H1 (cell line): ENCODE measurements around the gene DSTN.

Experiments
- ASH2L ChIP-seq: fragments of 200-600, 300-600 bp; sonication (generic); IDR thresholded peaks from one replicate; pipeline ENCODE4 v1.7.1; 2017; ENCODE audit warnings: low read length
- CEBPB ChIP-seq: IDR thresholded peaks from 2 replicates; pipeline ENCODE4 v1.6.1; 2012; ENCODE audit warnings: low read depth, low read length
- CHD1 ChIP-seq: IDR thresholded peaks from 2 replicates; pipeline ENCODE4 v1.6.1; 2012; ENCODE audit warnings: low read depth, low read length, improper control_type of control experiment
- CTCF ChIP-seq, 3 experiments: IDR thresholded peaks; 1 replicate in 2 of 3; 2 replicates in 1 of 3; pipeline versions ENCODE4 v1.5.1 to v1.6.1; 2011; ENCODE audit warnings: low read length in 3 of 3, mild to moderate bottlenecking in 3 of 3, inconsistent platforms in 2 of 3, low read depth in 1 of 3, moderate library complexity in 1 of 3; ENCODE audit not compliant: insufficient read depth in 1 of 3; ENCODE audit errors: control extremely low read depth in 1 of 3
- JUN ChIP-seq: IDR thresholded peaks from 2 replicates; pipeline ENCODE4 v1.6.1; 2011; ENCODE audit warnings: low read depth, mild to moderate bottlenecking, improper control_type of control experiment, low read length
- POLR2A ChIP-seq, 2 experiments: IDR thresholded peaks; 1 replicate in 1 of 2; 2 replicates in 1 of 2; pipeline ENCODE4 v1.6.1; 2011; ENCODE audit warnings: low read depth in 2 of 2, low read length in 2 of 2, mild to moderate bottlenecking in 2 of 2; ENCODE audit errors: control extremely low read depth in 1 of 2
- SIRT6 ChIP-seq: IDR thresholded peaks from one replicate; pipeline ENCODE4 v1.7.1; 2012; ENCODE audit warnings: low read length, inconsistent platforms
- SP1 ChIP-seq: IDR thresholded peaks from 2 replicates; pipeline ENCODE4 v1.6.1; 2011; ENCODE audit warnings: low read depth, low read length
- SRF ChIP-seq: IDR thresholded peaks from 2 replicates; pipeline ENCODE4 v1.6.1; 2011; ENCODE audit warnings: mild to moderate bottlenecking, low read depth, low read length, moderate library complexity

GRCh38 chr20:17524560-17524959 is 45.3 kb upstream of the DSTN start:
- TF ChIP-seq CTCF (IDR thresholded peaks at IDR 0.05; ENCODE audit: control extremely low read depth in 1 of 3, insufficient read depth in 1 of 3, low read depth in 1 of 3, low read length in 3 of 3) (no peak), JUN (no peak), SRF (no peak), CEBPB (no peak), SP1 (no peak), ASH2L (no peak), SIRT6 (no peak), POLR2A (IDR thresholded peaks at IDR 0.05; ENCODE audit: control extremely low read depth in 1 of 2, low read depth in 2 of 2, low read length in 2 of 2) (no peak), CHD1 (no peak)
